ENCODE results near the gene FADS6. TPM values are rescaled to one million over a fixed set of nuclear protein-coding genes. Genes with fewer than 3 reads are reported as not detected.

FADS6 gene
- total RNA-seq, 1 experiment from 2014 or later: not detected

GRCh38 chr17:74831444-74832146 is 61.8 kb downstream of the FADS6 start:
- no peak for DNase-seq (ENCODE audit: low read depth)

- no peak for DNase-seq (ENCODE audit: low read depth)
Measured at GRCh38 chr17:74830861-74831260, 62.6 kb downstream of the FADS6 start.

- DNase-seq (ENCODE audit: low read depth): no peak
Measured at GRCh38 chr17:74827800-74828199, 65.6 kb downstream of the FADS6 start.

Other genes starting within 250 kb of the FADS6 start
- not detected in 2 replicates for gene CD300LF, start 180.7 kb downstream of the FADS6 start, total RNA-seq (2014; rRNA removed; shearing (Covaris generic))
- gene RAB37, start 156.4 kb downstream of the FADS6 start, total RNA-seq (2014; rRNA removed; shearing (Covaris generic)): not detected in 2 replicates
- 63.1 and 80.7 TPM in 2 replicates for gene NHERF1, start 145.0 kb downstream of the FADS6 start, total RNA-seq (2014; rRNA removed; shearing (Covaris generic))
- gene NAT9, start 117.3 kb downstream of the FADS6 start, total RNA-seq (2014; rRNA removed; shearing (Covaris generic)): 18.4 and 18.5 TPM in 2 replicates
- 0.02 TPM in 1 of 2 replicates, not detected in the other for gene GRIN2C, start 33.7 kb downstream of the FADS6 start, total RNA-seq (2014; rRNA removed; shearing (Covaris generic))
- 4.6 and 6.5 TPM in 2 replicates for gene FDXR, start 20.6 kb downstream of the FADS6 start, total RNA-seq (2014; rRNA removed; shearing (Covaris generic))
- gene USH1G, start 29.6 kb upstream of the FADS6 start, total RNA-seq (2014; rRNA removed; shearing (Covaris generic)): not detected in 2 replicates
- not detected in 2 replicates for gene OTOP2, start 30.6 kb upstream of the FADS6 start, total RNA-seq (2014; rRNA removed; shearing (Covaris generic))
- gene OTOP3, start 42.3 kb upstream of the FADS6 start, total RNA-seq (2014; rRNA removed; shearing (Covaris generic)): not detected in 2 replicates
- 0.39 TPM in 1 of 2 replicates, not detected in the other for gene HID1, start 79.1 kb upstream of the FADS6 start, total RNA-seq (2014; rRNA removed; shearing (Covaris generic))
- 7.0 and 13.6 TPM in 2 replicates for gene CDR2L, start 94.0 kb upstream of the FADS6 start, total RNA-seq (2014; rRNA removed; shearing (Covaris generic))
- gene MRPL58, start 119.0 kb upstream of the FADS6 start, total RNA-seq (2014; rRNA removed; shearing (Covaris generic)): 55.7 and 65.0 TPM in 2 replicates
- gene ATP5PD, start 153.3 kb upstream of the FADS6 start, total RNA-seq (2014; rRNA removed; shearing (Covaris generic)): 440 and 491 TPM in 2 replicates
- gene KCTD2, start 153.6 kb upstream of the FADS6 start, total RNA-seq (2014; rRNA removed; shearing (Covaris generic)): 18.9 and 25.1 TPM in 2 replicates
- 0.07 TPM in 1 of 2 replicates, not detected in the other for gene SLC16A5, start 194.3 kb upstream of the FADS6 start, total RNA-seq (2014; rRNA removed; shearing (Covaris generic))
- 4.8 and 6.1 TPM in 2 replicates for gene ARMC7, start 216.3 kb upstream of the FADS6 start, total RNA-seq (2014; rRNA removed; shearing (Covaris generic))
- gene NT5C, start 238.1 kb upstream of the FADS6 start, total RNA-seq (2014; rRNA removed; shearing (Covaris generic)): 28.7 and 39.4 TPM in 2 replicates

All from M059J (cell line).